Epithelial cell of prostate (primary cell): ENCODE data around the gene STXBP5L.
"Not testable (repeated sequence)": the region's sequence is repeated elsewhere in the genome, so short reads cannot be mapped to it uniquely, and the experiment has no call there.

ENCODE experiments used
- DNase-seq: peaks from one replicate; pipeline ENCODE4 v3.0.0-alpha.2; 2011; ENCODE audit warnings: low read depth, low spot score
- H3K27ac ChIP-seq: fragments of 450-650 bp; 2 replicates; pipeline ENCODE4 v1.5.1; 2017; ENCODE audit warnings: mild to moderate bottlenecking

The STXBP5L gene

DNA sequence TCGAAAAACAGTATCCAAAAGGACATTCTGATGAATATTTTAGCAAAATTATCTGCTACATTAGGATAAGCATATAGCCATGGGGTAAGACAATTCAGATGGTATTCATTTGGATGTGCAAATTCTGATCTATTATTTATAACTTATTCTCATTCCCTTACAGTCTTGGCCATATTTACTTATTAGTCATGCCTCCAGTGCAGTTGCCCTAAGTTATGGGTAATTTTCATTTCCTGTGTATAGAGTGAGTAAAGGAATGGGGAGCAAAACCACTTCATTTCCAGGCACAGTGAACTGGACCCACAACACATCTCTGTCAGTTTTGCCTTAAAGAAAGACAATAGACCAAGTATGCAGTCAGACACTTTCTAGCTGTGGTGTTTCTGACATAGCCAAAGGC, 503.5 kb downstream of the STXBP5L start:
- H3K27ac ChIP-seq: no peak overlapping the region
- DNase-seq: no peak

- H3K27ac ChIP-seq: no peak overlapping the region
- no peak for DNase-seq
Measured at GRCh38 chr3:121414924-121415323, 506.9 kb downstream of the STXBP5L start.

GRCh38 chr3:121418182-121418581, 510.2 kb downstream of the STXBP5L start:
- no peak for DNase-seq
- H3K27ac ChIP-seq: no peak overlapping the region

- no peak for DNase-seq
- H3K27ac ChIP-seq: no peak overlapping the region
Measured at GRCh38 chr3:121424549-121424948, 516.5 kb downstream of the STXBP5L start.

DNA sequence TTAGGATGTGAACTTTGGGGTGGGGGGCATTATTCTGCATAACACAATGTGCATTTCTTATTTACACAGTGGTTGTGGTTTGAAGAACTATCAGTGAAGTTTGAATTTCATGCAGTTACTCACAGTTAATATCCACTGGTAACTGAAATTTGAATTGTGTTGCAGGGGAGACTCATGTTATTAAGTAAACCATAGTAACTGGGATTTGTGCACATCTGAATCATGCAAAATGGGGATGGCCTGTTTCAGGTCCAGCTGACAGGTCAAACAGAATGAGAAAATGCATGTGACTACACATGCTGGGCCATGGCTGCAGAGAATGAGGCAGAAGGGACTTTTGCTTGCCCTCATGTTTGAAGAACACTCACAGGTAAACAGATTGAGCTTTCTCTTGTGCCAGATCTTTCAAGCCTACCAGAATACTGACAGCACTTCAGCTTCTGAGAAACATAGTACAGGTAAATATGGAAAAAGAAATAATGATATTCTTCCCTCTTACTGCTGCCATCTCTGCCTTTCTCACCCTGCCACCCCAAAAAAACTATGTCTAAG, 522.7 kb downstream of the STXBP5L start:
- H3K27ac ChIP-seq: no peak overlapping the region
- DNase-seq: no peak

DNA sequence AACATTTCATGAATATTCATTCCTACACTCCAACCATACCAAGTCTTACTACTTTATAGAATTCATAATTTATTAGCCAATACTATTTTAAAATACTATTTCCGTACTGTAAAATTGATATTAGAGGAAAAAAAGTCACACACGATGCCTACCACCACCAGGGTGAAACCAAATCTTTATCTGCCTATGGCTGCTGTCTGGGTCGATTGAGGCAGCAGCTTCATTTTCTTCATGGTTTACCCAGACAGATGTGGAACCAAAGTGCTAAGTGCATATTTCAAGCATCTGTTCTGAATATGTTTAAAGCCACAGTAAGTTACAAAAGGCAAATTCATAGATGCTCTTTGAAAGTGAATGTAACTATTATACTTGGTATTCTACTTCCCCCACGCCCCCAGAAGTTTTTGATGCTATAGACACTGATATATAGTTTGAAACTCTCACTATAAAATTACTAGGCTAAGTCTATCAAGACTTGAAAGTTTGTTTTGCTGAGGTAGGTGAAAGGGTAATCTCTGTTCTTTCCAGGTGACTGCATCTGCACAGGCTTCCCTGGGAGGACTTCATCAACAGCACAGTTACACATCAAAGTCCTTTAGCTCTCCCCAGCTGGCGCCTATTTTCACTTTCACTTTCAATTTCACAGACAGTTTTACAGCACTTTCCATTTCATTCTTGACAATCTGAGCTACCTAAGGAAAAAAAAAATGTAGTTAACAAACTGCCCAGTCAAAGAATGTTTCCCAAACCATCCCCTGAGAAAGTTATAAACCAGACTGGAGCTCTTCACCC, 523.9 kb downstream of the STXBP5L start:
- H3K27ac ChIP-seq: no peak overlapping the region
- no peak for DNase-seq

GRCh38 chr3:121436074-121436473, 528.1 kb downstream of the STXBP5L start:
- DNase-seq: no peak
- no peak overlapping the region for H3K27ac ChIP-seq

DNA sequence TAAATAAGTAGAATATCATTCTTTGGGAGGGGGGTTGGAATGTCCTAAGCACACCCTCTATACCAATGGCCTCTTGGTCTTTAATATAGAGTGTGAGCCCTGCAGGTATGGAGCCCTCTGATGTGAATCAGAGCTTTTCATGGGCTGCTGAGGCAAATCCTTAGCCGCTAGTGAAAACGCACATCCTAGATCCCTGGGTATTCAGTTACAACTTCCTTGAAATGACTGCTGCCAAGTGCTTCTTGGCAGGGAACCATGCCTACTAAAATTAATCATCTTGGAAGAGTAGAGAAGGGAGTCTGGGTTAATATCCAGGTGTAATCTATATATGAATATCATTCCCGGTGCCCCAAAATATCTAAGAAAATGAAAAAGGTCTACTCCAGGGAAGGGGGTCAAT, 528.6 kb downstream of the STXBP5L start:
- no peak for DNase-seq
- no peak overlapping the region for H3K27ac ChIP-seq

GRCh38 chr3:121443456-121443855, 535.5 kb downstream of the STXBP5L start:
- DNase-seq: no peak
- H3K27ac ChIP-seq: no peak overlapping the region

GRCh38 chr3:121451752-121452151, 543.7 kb downstream of the STXBP5L start:
- not testable (repeated sequence) for H3K27ac ChIP-seq, DNase-seq

DNA sequence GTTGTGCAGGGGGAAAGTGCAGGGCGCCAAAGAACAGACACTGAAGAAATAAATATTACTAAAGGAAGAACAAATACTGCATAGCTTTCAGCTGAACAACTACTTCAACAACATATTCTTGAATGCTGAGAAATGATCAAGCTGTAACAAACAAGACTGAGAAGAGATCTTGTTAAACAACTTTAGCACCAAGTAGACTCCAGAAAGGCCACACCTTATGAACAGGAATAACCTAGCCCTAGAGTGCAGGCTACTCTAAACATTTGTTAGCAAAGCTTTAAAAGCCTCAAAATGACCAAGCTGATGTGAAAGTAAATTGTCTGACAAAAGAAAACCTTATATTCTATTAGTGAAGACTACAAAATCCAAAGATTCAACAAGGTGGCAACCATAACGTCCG, 554.6 kb downstream of the STXBP5L start:
- no peak for DNase-seq

GRCh38 chr3:121463745-121464144, 555.7 kb downstream of the STXBP5L start:
- no peak overlapping the region for H3K27ac ChIP-seq
- DNase-seq: no peak

More for the DNA sequence above, 554.6 kb downstream of the STXBP5L start:
- H3K27ac ChIP-seq: no peak overlapping the region

GRCh38 chr3:121467085-121467484, 559.1 kb downstream of the STXBP5L start:
- no peak overlapping the region for H3K27ac ChIP-seq
- no peak for DNase-seq

- no peak overlapping the region for H3K27ac ChIP-seq
- DNase-seq: no peak
Measured at GRCh38 chr3:121473001-121473400, 565.0 kb downstream of the STXBP5L start.
